ENCODE data around the gene GARIN5A. TPM values are rescaled to one million over a fixed set of nuclear protein-coding genes. Genes with fewer than 3 reads are reported as not detected.

The GARIN5A gene
- total and polyA plus RNA-seq, 7 donors: 1.2 to 5.3 (median 2.7) TPM

DNA sequence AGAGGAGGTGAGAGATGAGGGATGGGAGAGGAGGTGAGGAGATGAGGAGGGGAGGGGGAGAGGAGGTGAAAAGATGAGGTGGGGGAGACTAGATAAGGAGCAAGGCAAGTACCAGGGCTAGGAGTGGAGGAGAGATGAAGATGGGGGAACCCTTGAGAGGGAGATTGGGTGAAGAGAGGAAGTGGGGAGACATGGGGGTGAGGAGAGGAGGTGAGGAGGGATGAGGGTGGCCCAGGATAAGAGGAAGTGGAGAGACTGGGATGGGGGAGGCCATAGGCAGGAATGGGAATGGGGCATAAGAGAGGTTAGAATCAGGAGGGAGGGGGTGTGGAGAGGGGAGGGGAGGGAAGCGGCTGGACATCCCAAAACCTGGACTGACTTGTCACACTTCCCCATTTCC, 17.0 kb downstream of the GARIN5A start:
- intact Hi-C loops (cut with DNase I): loop anchor here (5.0 kb wide), 2 partner anchors 92 to 102 kb away; partner anchors contain the start of gene NAPSA (in 1 of the 2)
- 14 to 56% (median 33%) methylated on average over 1 of the region's 1 CpG for WGBS, 3 donors

GRCh38 chr19:50459067-50459456, 17.6 kb downstream of the GARIN5A start:
- ATAC-seq: no peak
- Histone ChIP-seq H3K36me3 (ENCODE audit: insufficient read depth in 1 of 2, low read depth in 1 of 2) (peaks cover 0 to 71% of the 10 kb centered on the region in 2 donors), H3K9me3 (no peaks in the 10 kb centered on the region), H3K4me1 (no peaks in the 10 kb centered on the region), H3K4me3 (no peak overlapping the region), H3K27ac (no peak overlapping the region), H3K27me3 (ENCODE audit: insufficient read depth in 3 of 3, low read length in 2 of 3) (peaks cover 0 to 13% (median 0%) of the 10 kb centered on the region in 3 donors)
- no peak for DNase-seq
- intact Hi-C loops (cut with DNase I): no loop called here
- 49 to 58% (median 55%) methylated on average over 28 to 32 of the region's 32 CpGs for WGBS, 3 donors
- TF ChIP-seq, protein P1, sequence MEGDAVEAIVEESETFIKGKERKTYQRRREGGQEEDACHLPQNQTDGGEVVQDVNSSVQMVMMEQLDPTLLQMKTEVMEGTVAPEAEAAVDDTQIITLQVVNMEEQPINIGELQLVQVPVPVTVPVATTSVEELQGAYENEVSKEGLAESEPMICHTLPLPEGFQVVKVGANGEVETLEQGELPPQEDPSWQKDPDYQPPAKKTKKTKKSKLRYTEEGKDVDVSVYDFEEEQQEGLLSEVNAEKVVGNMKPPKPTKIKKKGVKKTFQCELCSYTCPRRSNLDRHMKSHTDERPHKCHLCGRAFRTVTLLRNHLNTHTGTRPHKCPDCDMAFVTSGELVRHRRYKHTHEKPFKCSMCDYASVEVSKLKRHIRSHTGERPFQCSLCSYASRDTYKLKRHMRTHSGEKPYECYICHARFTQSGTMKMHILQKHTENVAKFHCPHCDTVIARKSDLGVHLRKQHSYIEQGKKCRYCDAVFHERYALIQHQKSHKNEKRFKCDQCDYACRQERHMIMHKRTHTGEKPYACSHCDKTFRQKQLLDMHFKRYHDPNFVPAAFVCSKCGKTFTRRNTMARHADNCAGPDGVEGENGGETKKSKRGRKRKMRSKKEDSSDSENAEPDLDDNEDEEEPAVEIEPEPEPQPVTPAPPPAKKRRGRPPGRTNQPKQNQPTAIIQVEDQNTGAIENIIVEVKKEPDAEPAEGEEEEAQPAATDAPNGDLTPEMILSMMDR (IDR thresholded peaks at IDR 0.05): no peak

More for the DNA sequence above, 17.0 kb downstream of the GARIN5A start:
- Histone ChIP-seq H3K4me1 (no peaks in the 10 kb centered on the region), H3K4me3 (no peak overlapping the region), H3K27me3 (ENCODE audit: insufficient read depth in 3 of 3, low read length in 2 of 3) (peaks cover 0 to 13% (median 0%) of the 10 kb centered on the region in 3 donors), H3K9me3 (no peaks in the 10 kb centered on the region), H3K36me3 (ENCODE audit: insufficient read depth in 1 of 2, low read depth in 1 of 2) (peaks cover 0 to 71% of the 10 kb centered on the region in 2 donors), H3K27ac (no peak overlapping the region)
- TF ChIP-seq, protein P1 (IDR thresholded peaks at IDR 0.05): no peak
- ATAC-seq (no peak), DNase-seq (no peak)

- 40 to 41% (median 41%) methylated on average over 45 to 50 of the region's 50 CpGs for WGBS, 3 donors
- intact Hi-C loops (cut with DNase I): no loop called here
- Histone ChIP-seq H3K9me3 (no peaks in the 10 kb centered on the region), H3K27me3 (ENCODE audit: insufficient read depth in 3 of 3, low read length in 2 of 3) (peaks cover 0 to 13% (median 0%) of the 10 kb centered on the region in 3 donors), H3K4me3 (no peak overlapping the region), H3K27ac (no peak overlapping the region), H3K36me3 (ENCODE audit: insufficient read depth in 1 of 2, low read depth in 1 of 2) (peaks cover 0 to 73% of the 10 kb centered on the region in 2 donors), H3K4me1 (no peaks in the 10 kb centered on the region)
- TF ChIP-seq, protein P1 (IDR thresholded peaks at IDR 0.05): no peak
- ATAC-seq (no peak), DNase-seq (no peak)
Observed at GRCh38 chr19:50458396-50459066, 18.1 kb downstream of the GARIN5A start.

DNA sequence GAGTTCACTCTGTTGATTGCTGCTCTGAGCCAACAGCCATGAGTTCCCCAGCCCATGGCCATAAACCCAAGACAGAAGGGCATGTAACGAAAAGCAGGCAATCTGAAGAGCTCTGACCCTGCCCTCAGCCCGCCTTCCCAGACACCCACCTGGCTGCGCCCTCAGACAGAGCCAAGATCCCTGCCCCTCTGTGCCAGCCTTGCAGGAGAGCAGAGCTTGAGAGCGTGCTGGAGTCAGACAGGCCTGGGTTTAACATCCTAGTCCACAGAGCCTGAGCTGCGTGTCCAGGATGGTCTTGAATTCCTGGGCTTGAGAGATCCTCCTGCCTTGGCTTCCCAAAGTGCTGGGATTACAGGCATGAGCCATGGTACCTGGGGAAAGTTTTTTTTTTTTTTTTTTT, 19.3 kb downstream of the GARIN5A start:
- ATAC-seq (no peak), DNase-seq (no peak)
- Histone ChIP-seq H3K9me3 (no peaks in the 10 kb centered on the region), H3K27ac (no peak overlapping the region), H3K36me3 (ENCODE audit: insufficient read depth in 1 of 2, low read depth in 1 of 2) (peaks cover 0 to 77% of the 10 kb centered on the region in 2 donors), H3K27me3 (ENCODE audit: insufficient read depth in 3 of 3, low read length in 2 of 3) (peaks cover 0 to 13% (median 0%) of the 10 kb centered on the region in 3 donors), H3K4me3 (no peak overlapping the region), H3K4me1 (no peaks in the 10 kb centered on the region)
- TF ChIP-seq, protein P1 (IDR thresholded peaks at IDR 0.05): no peak
- intact Hi-C loops (cut with DNase I): no loop called here
- 84 to 88% (median 85%) methylated on average over 5 of the region's 5 CpGs for WGBS, 3 donors

All from psoas muscle (tissue), 8 donors.